Spleen (tissue), 13 donors: ENCODE results near the gene USPL1. TPM values are rescaled to one million over a fixed set of nuclear protein-coding genes. Genes with fewer than 3 reads are reported as not detected.

ENCODE experiments used
- DNase-seq: peaks from one replicate; pipeline ENCODE4 v3.0.0-alpha.2; 2020
- H3K27ac ChIP-seq, 8 donors: fragments of 200-600 bp; sonication (generic) in 7 of 8; 1 replicate in 4 of 8; 2 replicates in 4 of 8; pipeline versions ENCODE4 v1.5.0 to v1.8.0; 2016 to 2021; ENCODE audit warnings: inconsistent platforms in 4 of 8, mild to moderate bottlenecking in 4 of 8, moderate library complexity in 1 of 8
- H3K27me3 ChIP-seq, 7 donors: fragments of 200-600 bp; sonication (generic) in 6 of 7; replicated peaks in 1 of 7; 1 replicate in 4 of 7; 2 replicates in 3 of 7; pipeline versions ENCODE4 v1.5.0 to v1.8.0; 2016 to 2021; ENCODE audit warnings: inconsistent platforms in 3 of 7, mild to moderate bottlenecking in 1 of 7
- H3K36me3 ChIP-seq, 6 donors: fragments of 200-600 bp; sonication (generic) in 5 of 6; 1 replicate in 4 of 6; 2 replicates in 2 of 6; pipeline versions ENCODE4 v1.5.0 to v1.8.0; 2016 to 2021; ENCODE audit warnings: inconsistent platforms in 2 of 6
- H3K4me1 ChIP-seq, 6 donors: fragments of 200-600 bp; sonication (generic) in 5 of 6; 1 replicate in 3 of 6; 2 replicates in 3 of 6; pipeline versions ENCODE4 v1.5.0 to v1.8.0; 2016 to 2021; ENCODE audit warnings: inconsistent platforms in 3 of 6
- H3K4me3 ChIP-seq, 8 donors: fragments of 200-600 bp; sonication (generic) in 7 of 8; 1 replicate in 4 of 8; 2 replicates in 4 of 8; pipeline versions ENCODE4 v1.5.0 to v1.8.0; 2016 to 2021; ENCODE audit warnings: inconsistent platforms in 4 of 8, mild to moderate bottlenecking in 4 of 8, moderate library complexity in 2 of 8
- H3K9me3 ChIP-seq, 8 donors: fragments of 200-600 bp; sonication (generic) in 7 of 8; 1 replicate in 4 of 8; 2 replicates in 4 of 8; pipeline versions ENCODE4 v1.5.0 to v1.8.0; 2016 to 2021; ENCODE audit warnings: inconsistent platforms in 4 of 8
- POLR2A ChIP-seq, 3 donors: fragments of 450-650 bp; IDR thresholded peaks; one replicate each; pipeline ENCODE4 v1.5.1; 2017; ENCODE audit warnings: antibody characterized with exemption in 3 of 3, mild to moderate bottlenecking in 1 of 3
- POLR2AphosphoS5 ChIP-seq, 3 donors: sonication (generic); formaldehyde crosslinking; IDR thresholded peaks; one replicate each; pipeline ENCODE4 v1.5.1; 2017; ENCODE audit warnings: antibody characterized with exemption in 3 of 3
- WGBS, 5 donors: extraction: QIAGEN DNeasy Blood & Tissue Kit in 3 of 5; methylation state at CpG; one replicate each; pipeline versions ENCODE4 v1.1.5 to v1.1.7; 2013 to 2018; 5-methylcytosine and 5-hydroxymethylcytosine counted together
- intact Hi-C: fragments of 100-400 bp; cut with DNase I; formaldehyde crosslinking; loops from one replicate; pipeline ENCODE4 v1.15.0; 2023; ENCODE audit warnings: low total_unique reads
- long read RNA-seq, 2 donors: transcript quantifications; one replicate each; lab custom pipeline, GENCODE V29; 2026
- polyA plus RNA-seq, 3 donors: library from polyadenylated mRNA; stranded (reverse); fragments of 200-250 nt; gene quantifications; one replicate each; pipeline ENCODE4 v1.2.1, GENCODE V29; 2013
- total RNA-seq, 7 donors: library from RNA; depleted of rRNA in 3 of 7; stranded (reverse); fragments of >200 nt in 3 of 7; fragmentation: NEBNext Ultra II Directional in 4 of 7; extraction: Animal tissue kit (Norgen Biotek cat#: 25700) in 4 of 7; gene quantifications; one replicate each; pipeline versions ENCODE4 v1.1.0 to v1.2.1, GENCODE V29; 2016 to 2021
- TF ChIP-seq, protein P1 (sequence below), 11 experiments: fragments of 200-600 bp in 7 of 11; fragments of 450-650 bp in 4 of 11; sonication (generic) in 4 of 11; IDR thresholded peaks in 8 of 11; conservative IDR thresholded peaks in 3 of 11; 1 replicate in 7 of 11; 2 replicates in 4 of 11; pipeline versions ENCODE4 v1.4.0 to v1.8.0; 2016 to 2021; ENCODE audit warnings: antibody characterized with exemption in 11 of 11, inconsistent platforms in 4 of 11, mild to moderate bottlenecking in 1 of 11
- donor health status: healthy with polysubstance abuse.
- donor health status: DM: no; HTN: no; CAD: no; lungs with moderate emphysema.
- donor health status: DM: no; HTN: no; CAD: no.
- donor health status: Bipolar disorder and iron deficiency.
- donor health status: healthy.
- donor health status: DM: no; HTN: no; CAD: no.
- donor health status: DM: yes; HTN: yes; CAD: no.

USPL1 gene
- 10 to 100 TPM; 21.0 to 42.2 (median 27.9) TPM for total RNA-seq
- polyA plus RNA-seq, result 10 to 100 TPM; 11.7 to 15.2 (median 15.1) TPM
- long read RNA-seq, donor 1, partial matches to known transcripts, result 0 of 1 reads
- long read RNA-seq, donor 1, other reads (novel, unspliced or antisense), result 0 of 1 reads
- long read RNA-seq, donor 2, result 0 reads

DNA sequence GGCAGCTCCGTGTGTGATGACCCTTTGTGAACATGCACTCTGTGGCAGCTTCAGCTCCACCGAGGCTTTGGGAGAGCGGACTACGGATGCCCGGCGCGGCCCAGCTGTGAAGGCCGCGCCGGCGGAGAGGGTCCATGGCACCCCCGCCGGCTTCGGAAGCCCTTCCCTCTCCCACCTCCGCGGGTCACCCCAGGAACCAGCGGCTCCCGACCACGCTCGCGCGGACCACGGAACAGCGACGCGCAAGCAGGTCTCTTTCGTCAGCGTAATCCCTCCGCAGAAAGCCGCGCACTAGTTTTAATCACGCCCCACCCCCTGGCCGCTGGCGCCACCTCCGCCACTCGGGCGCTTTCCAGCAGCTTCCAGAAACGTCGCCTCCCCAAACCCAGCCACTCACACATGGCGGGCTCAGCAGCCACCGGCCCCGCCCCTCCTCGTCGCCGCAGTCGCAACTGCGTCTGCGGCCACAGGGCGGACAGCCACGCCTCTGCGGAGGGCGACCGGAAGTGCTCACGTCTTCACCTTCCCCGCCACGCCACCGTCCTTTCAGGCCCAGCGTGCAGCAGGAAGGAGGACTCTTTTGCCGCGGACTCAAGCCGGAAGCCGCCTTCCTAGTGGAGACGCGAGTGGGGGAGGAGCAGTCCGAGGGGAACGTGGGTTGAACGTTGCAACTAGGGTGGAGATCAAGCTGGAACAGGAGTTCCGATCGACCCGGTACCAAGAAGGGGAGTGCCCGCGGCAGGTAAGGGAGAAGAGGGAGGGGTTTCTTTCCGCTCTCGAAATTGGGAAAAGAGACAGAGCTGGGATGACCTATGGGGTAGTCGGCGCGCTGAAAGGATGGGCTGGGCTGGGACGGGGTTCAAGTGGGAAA, at the start of gene USPL1:
Gene USPL1, plus strand, starts transcription at position 606 of the 871 bp plus-strand sequence. CDS start 3,221 bp downstream, outside the sequence.
- Histone ChIP-seq H3K27me3 (no peaks in the 10 kb centered on the region), H3K36me3 (peaks cover 0 to 11% (median 5%) of the 10 kb centered on the region in 6 donors), H3K9me3 (no peaks in the 10 kb centered on the region), H3K4me3 (peak within 1 kb of the TSS; percentile 58 to 93 (median 79)), H3K27ac (peak within 1 kb of the TSS; percentile 98 to 100 (median 100)), H3K4me1 (peaks cover 25 to 80% (median 44%) of the 10 kb centered on the region in 6 donors)
- 0 to 2% (median 0%) methylated on average over 50 to 78 of the region's 78 CpGs for WGBS, 5 donors
- TF ChIP-seq POLR2A (IDR thresholded peaks at IDR 0.05) (peak; percentile 94 to 98 (median 96)), POLR2AphosphoS5 (IDR thresholded peaks at IDR 0.05) (peak; percentile 99 to 100 (median 100))
- TF ChIP-seq, protein P1, sequence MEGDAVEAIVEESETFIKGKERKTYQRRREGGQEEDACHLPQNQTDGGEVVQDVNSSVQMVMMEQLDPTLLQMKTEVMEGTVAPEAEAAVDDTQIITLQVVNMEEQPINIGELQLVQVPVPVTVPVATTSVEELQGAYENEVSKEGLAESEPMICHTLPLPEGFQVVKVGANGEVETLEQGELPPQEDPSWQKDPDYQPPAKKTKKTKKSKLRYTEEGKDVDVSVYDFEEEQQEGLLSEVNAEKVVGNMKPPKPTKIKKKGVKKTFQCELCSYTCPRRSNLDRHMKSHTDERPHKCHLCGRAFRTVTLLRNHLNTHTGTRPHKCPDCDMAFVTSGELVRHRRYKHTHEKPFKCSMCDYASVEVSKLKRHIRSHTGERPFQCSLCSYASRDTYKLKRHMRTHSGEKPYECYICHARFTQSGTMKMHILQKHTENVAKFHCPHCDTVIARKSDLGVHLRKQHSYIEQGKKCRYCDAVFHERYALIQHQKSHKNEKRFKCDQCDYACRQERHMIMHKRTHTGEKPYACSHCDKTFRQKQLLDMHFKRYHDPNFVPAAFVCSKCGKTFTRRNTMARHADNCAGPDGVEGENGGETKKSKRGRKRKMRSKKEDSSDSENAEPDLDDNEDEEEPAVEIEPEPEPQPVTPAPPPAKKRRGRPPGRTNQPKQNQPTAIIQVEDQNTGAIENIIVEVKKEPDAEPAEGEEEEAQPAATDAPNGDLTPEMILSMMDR (IDR thresholded peaks at IDR 0.05 in 8 of 11, conservative IDR thresholded peaks at IDR 0.05 in 3 of 11), result peak; percentile 58 to 93 (median 81)
- peak; percentile 100 for DNase-seq
- intact Hi-C loops, result loop anchor here (10.0 kb wide), 2 partner anchors 57 to 153 kb away; partner anchors contain the start of gene HMGB1

DNA sequence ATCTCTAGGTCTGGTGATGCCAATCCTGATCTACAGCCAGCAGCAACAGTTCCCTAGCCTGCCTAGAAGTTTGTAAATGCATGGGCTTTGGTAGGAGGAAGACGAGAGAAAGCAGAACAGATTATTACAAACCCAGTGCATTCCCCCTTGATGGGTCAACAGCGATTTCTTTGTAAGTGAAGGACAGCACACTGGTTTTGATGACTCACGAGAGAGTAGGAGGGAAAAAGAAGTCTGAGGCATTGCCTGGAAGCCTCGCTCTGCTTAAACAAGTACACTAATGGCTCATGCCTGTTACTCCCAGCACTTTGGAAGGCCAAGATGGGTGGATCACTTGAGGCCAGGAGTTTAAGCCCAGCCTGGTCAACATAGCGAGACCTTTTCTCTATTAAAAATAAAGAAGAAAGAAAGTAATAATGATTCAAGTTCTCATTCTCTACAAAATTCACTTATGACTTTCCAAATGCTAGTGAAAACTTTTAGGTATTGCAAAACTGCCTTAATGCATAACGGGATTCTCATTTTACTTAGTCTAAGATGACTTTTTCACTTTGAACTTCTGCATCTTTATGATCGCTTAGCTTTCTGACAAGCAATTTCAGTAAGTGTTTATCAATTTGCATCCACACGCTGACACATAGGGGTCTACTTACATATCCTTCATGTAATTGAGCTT, 47.7 kb upstream of the USPL1 start:
- intact Hi-C loops, result loop anchor here (5.0 kb wide), 1 partner anchor 232 kb away; no protein-coding TSS in a partner anchor
- WGBS, 5 donors, result 72 to 89% (median 76%) methylated on average over 8 of the region's 8 CpGs
- no peaks in the 10 kb centered on the region for H3K9me3 ChIP-seq
- TF ChIP-seq POLR2A (IDR thresholded peaks at IDR 0.05) (no peak), POLR2AphosphoS5 (IDR thresholded peaks at IDR 0.05) (no peak)
- TF ChIP-seq, protein P1 (IDR thresholded peaks at IDR 0.05 in 8 of 11, conservative IDR thresholded peaks at IDR 0.05 in 3 of 11), result no peak
- peaks cover 0 to 41% (median 19%) of the 10 kb centered on the region in 6 donors for H3K4me1 ChIP-seq
- peak overlapping the region in 1 of 8 donors; percentile 1 for H3K27ac ChIP-seq
- H3K36me3 ChIP-seq, result no peaks in the 10 kb centered on the region
- H3K4me3 ChIP-seq, result no peak overlapping the region
- no peak for DNase-seq
- H3K27me3 ChIP-seq, result no peaks in the 10 kb centered on the region

DNA sequence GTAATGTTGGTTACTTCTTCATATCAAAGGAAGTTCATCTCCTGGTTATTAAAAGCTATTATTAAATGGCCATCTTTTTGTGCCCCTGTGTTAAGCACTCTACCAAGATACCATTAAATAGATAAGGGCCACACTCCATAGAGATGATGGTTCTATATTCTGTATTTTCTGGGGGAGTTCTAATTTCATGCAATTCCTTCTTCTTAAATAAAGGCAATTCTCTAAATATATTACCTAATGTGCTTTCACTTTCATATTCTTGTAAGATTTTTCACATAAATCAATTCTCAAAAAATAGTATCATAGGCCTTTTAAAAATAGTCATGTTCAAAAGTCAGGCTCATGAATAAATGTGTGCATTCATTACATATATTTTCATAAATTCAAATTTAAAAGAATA, 47.0 kb upstream of the USPL1 start:
- Histone ChIP-seq H3K4me1 (peaks cover 0 to 41% (median 19%) of the 10 kb centered on the region in 6 donors), H3K27ac (no peak overlapping the region), H3K27me3 (no peaks in the 10 kb centered on the region), H3K4me3 (no peak overlapping the region), H3K9me3 (no peaks in the 10 kb centered on the region), H3K36me3 (no peaks in the 10 kb centered on the region)
- intact Hi-C loops, result loop anchor here (5.0 kb wide), 1 partner anchor 232 kb away; no protein-coding TSS in a partner anchor
- no peak for DNase-seq
- TF ChIP-seq POLR2AphosphoS5 (IDR thresholded peaks at IDR 0.05) (no peak), POLR2A (IDR thresholded peaks at IDR 0.05) (no peak)
- TF ChIP-seq, protein P1 (IDR thresholded peaks at IDR 0.05 in 8 of 11, conservative IDR thresholded peaks at IDR 0.05 in 3 of 11), result no peak
